ENCODE measurements around the gene QRSL1. TPM values are rescaled to one million over a fixed set of nuclear protein-coding genes. Genes with fewer than 3 reads are reported as not detected.

QRSL1 gene
- total and polyA plus RNA-seq, 10 of the 15 experiments (the other 5 are each of a cell fraction or from before 2014, with no cell fraction given) = 11.9 to 23.5 (median 15.5) TPM

DNA sequence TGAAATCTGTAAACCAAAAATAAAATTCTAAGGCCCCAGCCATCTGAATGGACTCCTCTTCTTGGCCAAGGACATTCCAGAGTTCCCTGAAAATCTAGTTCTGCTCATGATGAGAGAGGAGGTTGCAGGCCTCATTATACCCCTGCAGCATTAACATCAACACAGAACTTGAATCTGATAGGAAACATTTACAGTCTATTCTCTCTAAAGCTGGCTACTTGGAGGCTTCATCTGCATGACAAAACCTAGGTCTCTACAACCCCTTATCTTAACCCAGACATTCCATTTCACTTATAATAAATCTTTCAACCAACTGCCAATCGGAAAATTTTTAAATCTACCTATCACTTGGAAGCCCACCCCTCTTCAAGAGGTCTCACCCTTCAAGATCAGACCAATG, 15.8 kb upstream of the QRSL1 start:
- Histone ChIP-seq H3K4me1 (ENCODE audit: control insufficient read depth, insufficient read depth, low read length) (peaks cover 4% of the 10 kb centered on the region; the same call in 1 of the 2 replicates), H3K79me2 (ENCODE audit: control insufficient read depth, insufficient read depth, low read length) (no peaks in the 10 kb centered on the region), H4K20me1 (ENCODE audit: control insufficient read depth, insufficient read depth) (no peaks in the 10 kb centered on the region), H3K27ac (ENCODE audit: control insufficient read depth, insufficient read depth) (no peak overlapping the region), H3K9me3 (replicated peaks; ENCODE audit: control insufficient read depth, insufficient read depth, low read length) (no peaks in the 10 kb centered on the region), H3K4me2 (ENCODE audit: control insufficient read depth, insufficient read depth) (no peak overlapping the region), H2AFZ (ENCODE audit: control insufficient read depth, low read depth, low read length) (no peak overlapping the region), H3K36me3 (ENCODE audit: control insufficient read depth in 2 of 2, insufficient read depth in 2 of 2, low read length in 1 of 2) (0 out of 4 replicates have a peak, but pooled peaks cover 0 to 6% of the 10 kb centered on the region in 2 experiments), H3K4me3 (no peak overlapping the region), H3K27me3 (replicated peaks in 1 of 2; ENCODE audit: control insufficient read depth in 2 of 2, insufficient read depth in 2 of 2, low read length in 1 of 2) (no peaks in the 10 kb centered on the region), H3K9ac (ENCODE audit: control insufficient read depth, insufficient read depth, low read length) (no peak overlapping the region)
- ChIA-PET CTCF (interaction anchor here (1.3 kb wide), 1 partner anchor 17 kb away, joined by 4 read pairs; the partner anchor contains the start of gene QRSL1), RAD21 (ENCODE audit: unreplicated experiment) (interaction anchor here (1.2 to 2.0 kb wide), 2 partner anchors 89 to 366 kb away, joined by 4 to 7 read pairs; no protein-coding TSS in a partner anchor), SMC1A (ENCODE audit: uncharacterized antibody, unreplicated experiment) (interaction anchor here (1.0 to 2.6 kb wide), 6 partner anchors 8 to 366 kb away, joined by 3 to 10 read pairs (median 4); partner anchors contain the start of genes QRSL1 and RTN4IP1), POLR2A (interaction anchor here (1.2 kb wide), 1 partner anchor 13 kb away, joined by 3 read pairs; no protein-coding TSS in a partner anchor)
- 90% methylated on average over 1 of the region's 1 CpG for WGBS (ENCODE audit: insufficient coverage, insufficient replicate concordance, low lambda C conversion rate, missing lambda C conversion rate)
- FAIRE-seq = no peak
- ATAC-seq = no peak
- intact Hi-C loops (cut with micrococcal nuclease; ENCODE audit: unreplicated experiment) = loop anchor here (2.0 kb wide), 1 partner anchor 15 kb away; the partner anchor contains the start of genes QRSL1 and RTN4IP1
- BruUV-seq (replicated peaks) = no TSS peak
- in situ Hi-C loops (cut with MboI) = no loop called here
- TF ChIP-seq BACH1 (IDR thresholded peaks at IDR 0.05; ENCODE audit: borderline replicate concordance) (no peak), SMC3 (IDR thresholded peaks at IDR 0.05; ENCODE audit: borderline replicate concordance, low read length) (no peak), KAT2A (conservative IDR thresholded peaks at IDR 0.05; ENCODE audit: control insufficient read depth, low read depth, low read length) (no peak), EP300 (IDR thresholded peaks at IDR 0.05; ENCODE audit: borderline replicate concordance in 1 of 2, control insufficient read depth in 1 of 2, low read depth in 2 of 2, low read length in 2 of 2) (no peak), POU2F2 (IDR thresholded peaks at IDR 0.05; ENCODE audit: borderline replicate concordance, low read depth, low read length) (no peak), MYC (IDR thresholded peaks at IDR 0.05; ENCODE audit: insufficient read depth, insufficient read length, insufficient replicate concordance, low read length, severe bottlenecking) (no peak), CEBPB (IDR thresholded peaks at IDR 0.05; ENCODE audit: borderline replicate concordance in 1 of 2, low read depth in 2 of 2, low read length in 2 of 2) (no peak)
- DNase-seq (ENCODE audit: low read depth, low spot score) = no peak

Data from GM12878 (cell line).